Ectodermal cell (in vitro differentiated cells): ENCODE measurements around the gene PRKAG1.
A peak's percentile ranks its signal among the peaks of the same experiment; 100 is the strongest.

ENCODE experiments used
- H3K27ac ChIP-seq: 2 replicates; pipeline ENCODE4 v1.7.0; 2013; ENCODE audit warnings: mild to moderate bottlenecking, low read depth, low read length; ENCODE audit not compliant: insufficient read depth, poor library complexity, severe bottlenecking
- H3K27me3 ChIP-seq: 2 replicates; pipeline ENCODE4 v1.7.0; 2013; ENCODE audit warnings: mild to moderate bottlenecking, low read length; ENCODE audit not compliant: insufficient read depth, control insufficient read depth, poor library complexity, severe bottlenecking
- H3K36me3 ChIP-seq: one replicate; pipeline ENCODE4 v1.7.0; 2013; ENCODE audit warnings: low read length; ENCODE audit not compliant: control insufficient read depth, insufficient read depth
- H3K4me1 ChIP-seq: one replicate; pipeline ENCODE4 v1.7.0; 2013; ENCODE audit warnings: low read length; ENCODE audit not compliant: control insufficient read depth, insufficient read depth
- H3K4me3 ChIP-seq: 2 replicates; pipeline ENCODE4 v1.7.0; 2013; ENCODE audit warnings: low read depth, low read length, control low read depth; ENCODE audit not compliant: insufficient read depth
- H3K9me3 ChIP-seq: 2 replicates; pipeline ENCODE4 v1.7.0; 2013; ENCODE audit warnings: mild to moderate bottlenecking, low read length, moderate library complexity; ENCODE audit not compliant: control insufficient read depth
- WGBS, 2 experiments: methylation state at CpG; one replicate each; pipeline ENCODE4 v1.1.7; 2013; ENCODE audit warnings: missing lambda C conversion rate in 2 of 2; 5-methylcytosine and 5-hydroxymethylcytosine counted together

Gene PRKAG1

GRCh38 chr12:49023812-49024211, 5.2 kb upstream of the PRKAG1 start:
- Histone ChIP-seq H3K27ac (no peak overlapping the region), H3K27me3 (no peaks in the 10 kb centered on the region), H3K4me1 (no peaks in the 10 kb centered on the region), H3K4me3 (no peak overlapping the region), H3K36me3 (peaks cover 54% of the 10 kb centered on the region), H3K9me3 (no peaks in the 10 kb centered on the region)
- WGBS, 2 experiments = 95 to 100% methylated on average over 1 of the region's 2 CpGs

GRCh38 chr12:49022558-49023178, 4.1 kb upstream of the PRKAG1 start:
- Histone ChIP-seq H3K4me3 (no peak overlapping the region), H3K27ac (no peak overlapping the region), H3K9me3 (no peaks in the 10 kb centered on the region), H3K27me3 (no peaks in the 10 kb centered on the region), H3K4me1 (peaks cover 4% of the 10 kb centered on the region), H3K36me3 (peaks cover 52% of the 10 kb centered on the region)
- 95 to 96% methylated on average over 15 of the region's 15 CpGs for WGBS, 2 experiments

GRCh38 chr12:49021292-49021915, 2.8 kb upstream of the PRKAG1 start:
- 92 to 94% methylated on average over 11 of the region's 11 CpGs for WGBS, 2 experiments
- Histone ChIP-seq H3K4me3 (no peak overlapping the region), H3K27ac (no peak overlapping the region), H3K27me3 (no peaks in the 10 kb centered on the region), H3K36me3 (peaks cover 42% of the 10 kb centered on the region), H3K9me3 (no peaks in the 10 kb centered on the region), H3K4me1 (peaks cover 7% of the 10 kb centered on the region)

GRCh38 chr12:49020441-49020840, 1.9 kb upstream of the PRKAG1 start:
- Histone ChIP-seq H3K36me3 (peaks cover 34% of the 10 kb centered on the region), H3K4me1 (peaks cover 7% of the 10 kb centered on the region), H3K27me3 (no peaks in the 10 kb centered on the region), H3K9me3 (no peaks in the 10 kb centered on the region), H3K4me3 (no peak overlapping the region), H3K27ac (no peak overlapping the region)
- 88 to 92% methylated on average over 2 of the region's 6 CpGs for WGBS, 2 experiments

GRCh38 chr12:49019443-49020324, 1.1 kb upstream of the PRKAG1 start:
- no peak overlapping the region for H3K4me3 ChIP-seq
- H3K4me1 ChIP-seq = peaks cover 7% of the 10 kb centered on the region
- peak overlapping the region; percentile 96 for H3K27ac ChIP-seq
- 75 to 80% methylated on average over 8 of the region's 10 CpGs for WGBS, 2 experiments
- H3K27me3 ChIP-seq = no peaks in the 10 kb centered on the region
- H3K36me3 ChIP-seq = peaks cover 26% of the 10 kb centered on the region
- H3K9me3 ChIP-seq = no peaks in the 10 kb centered on the region

GRCh38 chr12:49019120-49019430, 499 bp upstream of the PRKAG1 start:
- Histone ChIP-seq H3K27me3 (no peaks in the 10 kb centered on the region), H3K36me3 (peaks cover 21% of the 10 kb centered on the region), H3K27ac (peak overlapping the region; percentile 96), H3K9me3 (no peaks in the 10 kb centered on the region), H3K4me1 (peaks cover 7% of the 10 kb centered on the region), H3K4me3 (peak overlapping the region; percentile 79)
- WGBS, 2 experiments = 11 to 24% methylated on average over 3 to 8 of the region's 8 CpGs

- WGBS, 2 experiments = 16 to 21% methylated on average over 8 of the region's 8 CpGs
- H3K4me3 ChIP-seq = peak overlapping the region; percentile 79
- H3K27ac ChIP-seq = peak overlapping the region; percentile 96
- H3K27me3 ChIP-seq = no peaks in the 10 kb centered on the region
- H3K4me1 ChIP-seq = peaks cover 7% of the 10 kb centered on the region
- H3K9me3 ChIP-seq = no peaks in the 10 kb centered on the region
- peaks cover 14% of the 10 kb centered on the region for H3K36me3 ChIP-seq
Observed at GRCh38 chr12:49017891-49018260, 700 bp downstream of the PRKAG1 start.

- 90 to 95% methylated on average over 1 of the region's 1 CpG for WGBS, 2 experiments
Observed at GRCh38 chr12:49015196-49015595, 3.4 kb downstream of the PRKAG1 start.

GRCh38 chr12:49014547-49014946, 4.0 kb downstream of the PRKAG1 start:
- 68 to 77% methylated on average over 1 of the region's 1 CpG for WGBS, 2 experiments
- no peak overlapping the region for H3K27ac ChIP-seq
- H3K36me3 ChIP-seq = peaks cover 6% of the 10 kb centered on the region
- no peaks in the 10 kb centered on the region for H3K9me3 ChIP-seq
- H3K4me3 ChIP-seq = no peak overlapping the region
- peaks cover 7% of the 10 kb centered on the region for H3K4me1 ChIP-seq
- H3K27me3 ChIP-seq = no peaks in the 10 kb centered on the region

More at GRCh38 chr12:49015196-49015595, 3.4 kb downstream of the PRKAG1 start:
- peaks cover 6% of the 10 kb centered on the region for H3K36me3 ChIP-seq
- no peak overlapping the region for H3K27ac ChIP-seq
- no peaks in the 10 kb centered on the region for H3K27me3 ChIP-seq
- H3K4me1 ChIP-seq = peaks cover 7% of the 10 kb centered on the region
- H3K9me3 ChIP-seq = no peaks in the 10 kb centered on the region
- H3K4me3 ChIP-seq = no peak overlapping the region

- H3K4me3 ChIP-seq = no peak overlapping the region
- H3K36me3 ChIP-seq = peaks cover 6% of the 10 kb centered on the region
- H3K4me1 ChIP-seq = peaks cover 7% of the 10 kb centered on the region
- H3K27ac ChIP-seq = no peak overlapping the region
- no peaks in the 10 kb centered on the region for H3K9me3 ChIP-seq
- H3K27me3 ChIP-seq = no peaks in the 10 kb centered on the region
- WGBS, 2 experiments = 89 to 96% methylated on average over 2 of the region's 3 CpGs
Observed at GRCh38 chr12:49013428-49013827, 5.1 kb downstream of the PRKAG1 start.
